Fibroblast of the aortic adventitia (primary cell): ENCODE data around the gene CSF2. TPM values are rescaled to one million over a fixed set of nuclear protein-coding genes. Genes with fewer than 3 reads are reported as not detected.
"Not testable (repeated sequence)": the region's sequence is repeated elsewhere in the genome, so short reads cannot be mapped to it uniquely, and the experiment has no call there.

Experiments
- DNase-seq: peaks from one replicate; pipeline ENCODE4 v3.0.0-alpha.2; 2010; ENCODE audit warnings: low read depth
- H3K4me3 ChIP-seq: 2 replicates; pipeline ENCODE4 v1.5.1; 2011; ENCODE audit warnings: low read depth, mild to moderate bottlenecking, control low read depth, low read length, moderate library complexity
- total RNA-seq: library from RNA; depleted of rRNA; stranded (reverse); fragments of >200 nt; gene quantifications from 2 replicates; pipeline ENCODE4 v1.2.3, GENCODE V29; 2012; ENCODE audit warnings: low replicate concordance
- TF ChIP-seq, protein P1 (sequence below): IDR thresholded peaks from 2 replicates; pipeline ENCODE4 v1.5.1; 2011; ENCODE audit warnings: mild to moderate bottlenecking, low read length, control low read depth, inconsistent platforms; ENCODE audit not compliant: insufficient read depth

Gene CSF2
- total RNA-seq, 1 donor, result not detected

DNA sequence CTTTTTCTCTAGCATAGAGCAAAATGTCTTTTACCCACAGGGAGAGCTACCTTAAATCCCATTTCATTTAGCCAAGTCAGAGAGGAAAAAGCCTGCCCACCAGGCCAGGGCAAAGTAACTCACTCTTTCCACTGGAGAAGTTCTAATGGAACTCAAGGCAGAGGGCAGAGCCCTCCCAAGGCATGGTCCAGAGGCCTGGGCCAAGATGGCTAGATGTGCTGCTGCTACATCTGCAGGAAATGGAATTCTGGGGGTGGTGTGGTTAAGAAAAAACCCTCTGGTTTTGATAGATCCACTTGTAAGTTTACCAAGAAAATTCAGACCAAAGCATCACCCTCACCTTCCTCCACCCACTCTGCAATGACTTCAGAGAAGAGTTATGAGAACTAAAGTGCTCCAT lies 37.3 kb downstream of the CSF2 start:
- DNase-seq, result no peak
- TF ChIP-seq, protein P1, sequence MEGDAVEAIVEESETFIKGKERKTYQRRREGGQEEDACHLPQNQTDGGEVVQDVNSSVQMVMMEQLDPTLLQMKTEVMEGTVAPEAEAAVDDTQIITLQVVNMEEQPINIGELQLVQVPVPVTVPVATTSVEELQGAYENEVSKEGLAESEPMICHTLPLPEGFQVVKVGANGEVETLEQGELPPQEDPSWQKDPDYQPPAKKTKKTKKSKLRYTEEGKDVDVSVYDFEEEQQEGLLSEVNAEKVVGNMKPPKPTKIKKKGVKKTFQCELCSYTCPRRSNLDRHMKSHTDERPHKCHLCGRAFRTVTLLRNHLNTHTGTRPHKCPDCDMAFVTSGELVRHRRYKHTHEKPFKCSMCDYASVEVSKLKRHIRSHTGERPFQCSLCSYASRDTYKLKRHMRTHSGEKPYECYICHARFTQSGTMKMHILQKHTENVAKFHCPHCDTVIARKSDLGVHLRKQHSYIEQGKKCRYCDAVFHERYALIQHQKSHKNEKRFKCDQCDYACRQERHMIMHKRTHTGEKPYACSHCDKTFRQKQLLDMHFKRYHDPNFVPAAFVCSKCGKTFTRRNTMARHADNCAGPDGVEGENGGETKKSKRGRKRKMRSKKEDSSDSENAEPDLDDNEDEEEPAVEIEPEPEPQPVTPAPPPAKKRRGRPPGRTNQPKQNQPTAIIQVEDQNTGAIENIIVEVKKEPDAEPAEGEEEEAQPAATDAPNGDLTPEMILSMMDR, result no peak
- no peak overlapping the region for H3K4me3 ChIP-seq

DNA sequence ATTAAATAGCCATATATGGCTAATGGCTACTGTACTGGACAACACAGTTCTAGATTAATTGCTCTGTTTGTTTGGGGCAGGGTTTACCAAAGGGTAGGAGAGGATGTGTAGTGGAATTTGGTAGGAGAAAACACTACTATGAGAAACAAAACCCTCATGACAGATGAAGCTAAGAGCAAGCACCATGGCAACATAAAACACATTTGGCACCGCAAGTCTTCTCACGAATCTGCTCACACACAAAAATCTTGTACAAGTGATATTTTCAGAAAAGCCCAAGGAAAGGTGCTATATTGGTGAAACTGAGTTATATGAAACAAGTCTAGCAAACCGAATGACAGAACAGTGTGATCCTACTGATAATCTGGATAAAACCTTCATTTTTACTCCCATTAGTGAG lies 38.5 kb downstream of the CSF2 start:
- TF ChIP-seq, protein P1, result no peak

DNA sequence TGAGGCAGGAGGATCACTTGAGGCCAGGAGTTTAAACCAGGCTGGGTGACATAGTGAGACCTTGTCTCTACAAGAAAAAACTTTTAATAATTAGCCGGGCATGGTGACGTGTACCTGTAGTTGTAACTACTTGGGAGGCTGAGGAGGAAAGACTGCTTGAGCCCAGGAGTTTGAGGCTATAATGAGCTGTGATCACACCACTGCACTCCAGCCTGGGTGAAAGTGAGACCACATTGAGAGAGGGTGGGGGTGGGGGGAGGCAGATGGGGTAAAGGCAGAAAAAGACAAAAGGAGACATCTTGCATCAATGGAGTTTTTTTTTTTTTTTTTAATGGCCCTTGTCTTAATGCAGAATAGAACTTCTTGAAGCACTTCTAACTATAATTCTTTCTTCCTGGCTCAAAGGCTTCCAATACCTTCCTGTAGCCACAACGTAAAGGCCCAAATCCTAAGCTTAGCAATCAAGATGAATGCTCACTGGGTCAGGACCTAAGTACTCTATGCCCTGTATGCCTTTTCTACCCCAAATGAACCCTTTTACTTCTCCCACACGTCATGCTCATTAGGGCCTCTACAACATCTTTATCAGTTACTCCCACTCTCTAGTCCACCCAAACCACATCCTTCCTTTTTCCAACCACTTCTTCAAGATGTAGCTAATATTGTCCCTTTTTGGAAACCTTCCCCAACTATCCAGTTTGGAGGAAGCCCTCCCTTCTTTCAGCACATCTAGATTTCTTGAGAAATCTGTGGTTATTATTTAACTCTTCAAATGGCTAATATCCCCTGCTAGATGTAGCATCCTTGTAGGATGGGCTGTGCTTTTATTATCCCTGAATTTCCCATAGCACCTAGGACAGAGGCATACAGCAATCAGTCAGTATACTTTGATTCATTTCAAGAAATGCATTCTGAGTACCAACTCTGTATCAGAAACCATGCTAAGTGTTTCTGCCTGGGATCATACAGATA lies 40.8 kb downstream of the CSF2 start:
- no peak for DNase-seq
- no peak overlapping the region for H3K4me3 ChIP-seq
- TF ChIP-seq, protein P1, result no peak

More for the DNA sequence above, 38.5 kb downstream of the CSF2 start:
- no peak overlapping the region for H3K4me3 ChIP-seq
- DNase-seq, result no peak

DNA sequence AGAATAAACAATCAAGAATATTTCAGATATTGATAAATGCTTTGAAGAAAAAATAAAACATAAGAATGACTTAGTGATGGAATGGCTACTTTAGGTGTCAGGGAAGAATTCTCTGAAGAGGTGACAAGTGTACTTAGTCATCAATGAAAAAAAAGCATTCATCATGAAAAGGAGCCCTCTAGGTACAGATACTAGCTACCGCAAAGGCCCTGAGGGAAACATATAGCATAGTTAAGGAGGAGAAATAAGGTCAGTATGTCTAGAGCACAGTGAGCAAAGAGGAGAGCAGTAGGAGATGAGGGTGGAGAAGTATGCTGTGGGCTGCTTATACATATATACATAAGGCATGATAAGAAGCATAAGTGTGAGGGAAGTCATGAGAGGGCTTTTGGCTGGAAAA lies 41.8 kb downstream of the CSF2 start:
- no peak overlapping the region for H3K4me3 ChIP-seq
- TF ChIP-seq, protein P1, result no peak
- no peak for DNase-seq

GRCh38 chr5:132116072-132116471 lies 42.5 kb downstream of the CSF2 start:
- no peak overlapping the region for H3K4me3 ChIP-seq
- TF ChIP-seq, protein P1, result no peak
- DNase-seq, result no peak

GRCh38 chr5:132116909-132117489 lies 43.4 kb downstream of the CSF2 start:
- H3K4me3 ChIP-seq, DNase-seq: not testable (repeated sequence)

- not testable (repeated sequence) for H3K4me3 ChIP-seq, DNase-seq
These were observed 47.1 kb downstream of the CSF2 start for GRCh38 chr5:132120717-132121116.

- H3K4me3 ChIP-seq, DNase-seq: not testable (repeated sequence)
These were observed 49.4 kb downstream of the CSF2 start for GRCh38 chr5:132122971-132123370.

DNA sequence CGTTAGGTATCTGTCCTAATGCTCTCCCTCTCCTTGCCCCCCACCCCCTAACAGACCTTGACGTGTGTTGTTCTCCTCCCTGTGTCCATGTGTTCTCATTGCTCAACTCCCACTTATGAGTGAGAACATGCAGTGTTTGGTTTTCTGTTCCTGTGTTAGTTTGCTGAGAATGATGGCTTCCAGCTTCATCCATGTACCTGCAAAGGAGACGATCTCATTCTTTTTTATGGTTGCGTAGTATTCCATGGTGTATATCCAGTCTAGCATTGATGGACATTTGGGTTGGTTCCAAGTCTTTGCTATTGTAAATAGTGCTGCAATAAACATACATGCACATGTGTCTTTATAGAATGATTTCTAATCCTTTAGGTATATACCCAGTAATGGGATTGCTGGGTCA lies 50.0 kb downstream of the CSF2 start:
- DNase-seq, H3K4me3 ChIP-seq: not testable (repeated sequence)
